Neural cell (in vitro differentiated cells): ENCODE results near the gene KLHL35.

Experiments used
- EP300 ChIP-seq: fragments of 450-650 bp; conservative IDR thresholded peaks from 2 replicates; pipeline ENCODE4 v1.6.1; 2014; ENCODE audit warnings: antibody characterized with exemption, mild to moderate bottlenecking, moderate library complexity; ENCODE audit not compliant: poor library complexity, severe bottlenecking
- EZH2 ChIP-seq: fragments of 200-600, 300-800 bp; shearing (Covaris generic), sonication (generic); IDR thresholded peaks from 2 replicates; pipeline ENCODE4 v1.6.1; 2014; ENCODE audit warnings: antibody characterized with exemption, low read length, borderline replicate concordance, mild to moderate bottlenecking; ENCODE audit not compliant: insufficient read depth, poor library complexity, severe bottlenecking
- MXI1 ChIP-seq: fragments of 450-650 bp; conservative IDR thresholded peaks from 2 replicates; pipeline ENCODE4 v1.6.1; 2014; ENCODE audit warnings: antibody characterized with exemption, mild to moderate bottlenecking; ENCODE audit not compliant: poor library complexity, severe bottlenecking
- POLR2AphosphoS5 ChIP-seq: IDR thresholded peaks from 2 replicates; pipeline ENCODE4 v1.6.1; 2012
- RAD21 ChIP-seq: fragments of 450-650 bp; conservative IDR thresholded peaks from 2 replicates; pipeline ENCODE4 v1.6.1; 2014; ENCODE audit warnings: antibody characterized with exemption, mild to moderate bottlenecking, moderate library complexity
- REST ChIP-seq: IDR thresholded peaks from 2 replicates; pipeline ENCODE4 v1.6.1; 2012; ENCODE audit warnings: borderline replicate concordance
- SMC3 ChIP-seq: fragments of 450-650 bp; conservative IDR thresholded peaks from 2 replicates; pipeline ENCODE4 v1.6.1; 2014; ENCODE audit warnings: antibody characterized with exemption, mild to moderate bottlenecking, moderate library complexity; ENCODE audit not compliant: poor library complexity
- TAF1 ChIP-seq: IDR thresholded peaks from 2 replicates; pipeline ENCODE4 v1.6.1; 2012; ENCODE audit warnings: low read depth
- TF ChIP-seq, protein P1 (sequence below): fragments of 450-650 bp; IDR thresholded peaks from 2 replicates; pipeline ENCODE4 v1.5.1; 2014; ENCODE audit warnings: antibody characterized with exemption, mild to moderate bottlenecking, moderate library complexity; ENCODE audit not compliant: poor library complexity, severe bottlenecking

DNA sequence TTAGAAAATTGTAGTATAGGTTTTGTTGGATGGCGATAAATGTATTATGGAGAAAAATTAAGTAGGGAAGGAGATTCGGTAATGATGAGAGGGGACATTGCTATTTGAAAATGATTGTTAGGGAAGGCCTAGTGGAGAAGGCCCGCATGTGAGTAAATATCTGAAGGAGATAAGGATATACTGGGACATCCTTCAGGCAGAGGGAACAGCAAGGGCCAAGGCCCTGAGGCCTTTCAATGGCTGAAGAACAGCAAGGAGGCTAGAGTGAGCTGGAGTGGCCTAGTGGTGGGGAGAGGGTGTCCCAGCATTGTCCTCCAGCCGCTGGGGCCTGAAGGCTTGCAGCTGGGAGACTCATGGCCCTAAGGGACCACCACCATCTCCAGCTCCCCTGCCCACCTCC is 58.4 kb downstream of the KLHL35 start:
- TF ChIP-seq, protein P1, sequence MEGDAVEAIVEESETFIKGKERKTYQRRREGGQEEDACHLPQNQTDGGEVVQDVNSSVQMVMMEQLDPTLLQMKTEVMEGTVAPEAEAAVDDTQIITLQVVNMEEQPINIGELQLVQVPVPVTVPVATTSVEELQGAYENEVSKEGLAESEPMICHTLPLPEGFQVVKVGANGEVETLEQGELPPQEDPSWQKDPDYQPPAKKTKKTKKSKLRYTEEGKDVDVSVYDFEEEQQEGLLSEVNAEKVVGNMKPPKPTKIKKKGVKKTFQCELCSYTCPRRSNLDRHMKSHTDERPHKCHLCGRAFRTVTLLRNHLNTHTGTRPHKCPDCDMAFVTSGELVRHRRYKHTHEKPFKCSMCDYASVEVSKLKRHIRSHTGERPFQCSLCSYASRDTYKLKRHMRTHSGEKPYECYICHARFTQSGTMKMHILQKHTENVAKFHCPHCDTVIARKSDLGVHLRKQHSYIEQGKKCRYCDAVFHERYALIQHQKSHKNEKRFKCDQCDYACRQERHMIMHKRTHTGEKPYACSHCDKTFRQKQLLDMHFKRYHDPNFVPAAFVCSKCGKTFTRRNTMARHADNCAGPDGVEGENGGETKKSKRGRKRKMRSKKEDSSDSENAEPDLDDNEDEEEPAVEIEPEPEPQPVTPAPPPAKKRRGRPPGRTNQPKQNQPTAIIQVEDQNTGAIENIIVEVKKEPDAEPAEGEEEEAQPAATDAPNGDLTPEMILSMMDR = no peak
- no peak for TF ChIP-seq RAD21
- no peak for TF ChIP-seq EZH2
- no peak for TF ChIP-seq REST
- no peak for TF ChIP-seq EP300
- no peak for TF ChIP-seq TAF1
- no peak for TF ChIP-seq MXI1
- TF ChIP-seq SMC3 = no peak
- no peak for TF ChIP-seq POLR2AphosphoS5
